ENCODE data around the gene INPP5D.

DNA sequence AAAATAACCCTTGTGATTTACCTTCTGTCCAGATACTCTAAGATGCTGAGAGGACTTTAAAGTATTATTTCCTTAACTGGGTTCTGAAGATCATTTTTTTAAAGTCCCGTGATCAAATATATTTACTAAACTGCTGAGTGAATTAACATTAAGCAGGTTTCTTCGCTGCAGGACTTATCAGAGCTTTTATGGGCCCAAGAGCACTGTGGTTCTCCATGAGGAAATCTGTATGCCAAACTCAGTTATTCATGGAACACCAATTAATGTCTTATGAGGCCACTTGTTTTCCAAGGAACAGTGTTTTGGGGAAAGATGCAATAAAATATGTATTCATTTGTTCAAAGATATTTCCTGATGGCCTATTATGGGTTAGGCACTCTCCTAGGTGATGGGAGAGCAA lies 111.2 kb downstream of the INPP5D start:
- TF ChIP-seq CEBPB (IDR thresholded peaks at IDR 0.05; ENCODE audit: low read depth, low read length), result no peak
- no peak for TF ChIP-seq POLR2A (IDR thresholded peaks at IDR 0.05; ENCODE audit: control extremely low read depth in 1 of 2, low read depth in 2 of 2, low read length in 2 of 2)
- TF ChIP-seq, protein P1, sequence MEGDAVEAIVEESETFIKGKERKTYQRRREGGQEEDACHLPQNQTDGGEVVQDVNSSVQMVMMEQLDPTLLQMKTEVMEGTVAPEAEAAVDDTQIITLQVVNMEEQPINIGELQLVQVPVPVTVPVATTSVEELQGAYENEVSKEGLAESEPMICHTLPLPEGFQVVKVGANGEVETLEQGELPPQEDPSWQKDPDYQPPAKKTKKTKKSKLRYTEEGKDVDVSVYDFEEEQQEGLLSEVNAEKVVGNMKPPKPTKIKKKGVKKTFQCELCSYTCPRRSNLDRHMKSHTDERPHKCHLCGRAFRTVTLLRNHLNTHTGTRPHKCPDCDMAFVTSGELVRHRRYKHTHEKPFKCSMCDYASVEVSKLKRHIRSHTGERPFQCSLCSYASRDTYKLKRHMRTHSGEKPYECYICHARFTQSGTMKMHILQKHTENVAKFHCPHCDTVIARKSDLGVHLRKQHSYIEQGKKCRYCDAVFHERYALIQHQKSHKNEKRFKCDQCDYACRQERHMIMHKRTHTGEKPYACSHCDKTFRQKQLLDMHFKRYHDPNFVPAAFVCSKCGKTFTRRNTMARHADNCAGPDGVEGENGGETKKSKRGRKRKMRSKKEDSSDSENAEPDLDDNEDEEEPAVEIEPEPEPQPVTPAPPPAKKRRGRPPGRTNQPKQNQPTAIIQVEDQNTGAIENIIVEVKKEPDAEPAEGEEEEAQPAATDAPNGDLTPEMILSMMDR (IDR thresholded peaks at IDR 0.05; ENCODE audit: control extremely low read depth in 1 of 3, insufficient read depth in 1 of 3, low read depth in 1 of 3, low read length in 3 of 3), result no peak
- no peak for TF ChIP-seq TAF1 (IDR thresholded peaks at IDR 0.05; ENCODE audit: low read depth, low read length)
- TF ChIP-seq, protein P2, sequence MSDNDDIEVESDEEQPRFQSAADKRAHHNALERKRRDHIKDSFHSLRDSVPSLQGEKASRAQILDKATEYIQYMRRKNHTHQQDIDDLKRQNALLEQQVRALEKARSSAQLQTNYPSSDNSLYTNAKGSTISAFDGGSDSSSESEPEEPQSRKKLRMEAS (IDR thresholded peaks at IDR 0.05), result no peak
- no peak for TF ChIP-seq GABPA (IDR thresholded peaks at IDR 0.05; ENCODE audit: borderline replicate concordance, insufficient read depth, low read length)
- no peak for TF ChIP-seq HDAC6 (IDR thresholded peaks at IDR 0.05; ENCODE audit: low read depth, low read length)
- TF ChIP-seq GTF2F1 (IDR thresholded peaks at IDR 0.05; ENCODE audit: borderline replicate concordance, low read depth, low read length), result no peak
- no peak for TF ChIP-seq SP4 (IDR thresholded peaks at IDR 0.05; ENCODE audit: low read length)
- TF ChIP-seq EZH2 (IDR thresholded peaks at IDR 0.05; ENCODE audit: low read depth, low read length, severe bottlenecking), result no peak

All from H1 (cell line).